Omental fat pad (tissue), 4 donors: ENCODE results near the gene RPA1. TPM values are rescaled to one million over a fixed set of nuclear protein-coding genes. Genes with fewer than 3 reads are reported as not detected.

Experiments used
- ATAC-seq: fragments of 150-250 bp; one replicate; pipeline ENCODE4 v1.9.1; 2016; ENCODE audit warnings: mild to moderate bottlenecking, moderate library complexity; ENCODE audit not compliant: low FRiP score
- DNase-seq: peaks from one replicate; pipeline ENCODE4 v3.0.0-alpha.2; 2019; ENCODE audit warnings: low spot score
- total RNA-seq, 4 donors: library from RNA; depleted of rRNA; stranded (reverse); fragments of >200 nt; gene quantifications; one replicate each; pipeline ENCODE4 v1.1.0, GENCODE V29; 2016
- TF ChIP-seq, protein P1 (sequence below), 3 donors: fragments of 450-650 bp; IDR thresholded peaks; one replicate each; pipeline ENCODE4 v1.5.1; 2016 to 2017; ENCODE audit warnings: antibody characterized with exemption in 3 of 3, mild to moderate bottlenecking in 3 of 3, moderate library complexity in 2 of 3

RPA1 gene
- total RNA-seq, 4 donors from 2014 or later = 22.8 to 31.4 (median 24.1) TPM

- DNase-seq (no peak), ATAC-seq (no peak)
- TF ChIP-seq, protein P1, sequence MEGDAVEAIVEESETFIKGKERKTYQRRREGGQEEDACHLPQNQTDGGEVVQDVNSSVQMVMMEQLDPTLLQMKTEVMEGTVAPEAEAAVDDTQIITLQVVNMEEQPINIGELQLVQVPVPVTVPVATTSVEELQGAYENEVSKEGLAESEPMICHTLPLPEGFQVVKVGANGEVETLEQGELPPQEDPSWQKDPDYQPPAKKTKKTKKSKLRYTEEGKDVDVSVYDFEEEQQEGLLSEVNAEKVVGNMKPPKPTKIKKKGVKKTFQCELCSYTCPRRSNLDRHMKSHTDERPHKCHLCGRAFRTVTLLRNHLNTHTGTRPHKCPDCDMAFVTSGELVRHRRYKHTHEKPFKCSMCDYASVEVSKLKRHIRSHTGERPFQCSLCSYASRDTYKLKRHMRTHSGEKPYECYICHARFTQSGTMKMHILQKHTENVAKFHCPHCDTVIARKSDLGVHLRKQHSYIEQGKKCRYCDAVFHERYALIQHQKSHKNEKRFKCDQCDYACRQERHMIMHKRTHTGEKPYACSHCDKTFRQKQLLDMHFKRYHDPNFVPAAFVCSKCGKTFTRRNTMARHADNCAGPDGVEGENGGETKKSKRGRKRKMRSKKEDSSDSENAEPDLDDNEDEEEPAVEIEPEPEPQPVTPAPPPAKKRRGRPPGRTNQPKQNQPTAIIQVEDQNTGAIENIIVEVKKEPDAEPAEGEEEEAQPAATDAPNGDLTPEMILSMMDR (IDR thresholded peaks at IDR 0.05) = no peak
These were observed 116.5 kb downstream of the RPA1 start for GRCh38 chr17:1946021-1946932.

- ATAC-seq = peak; percentile 29
- TF ChIP-seq, protein P1 (IDR thresholded peaks at IDR 0.05) = no peak
- DNase-seq = no peak
These were observed 117.5 kb downstream of the RPA1 start for GRCh38 chr17:1947229-1947742.

DNA sequence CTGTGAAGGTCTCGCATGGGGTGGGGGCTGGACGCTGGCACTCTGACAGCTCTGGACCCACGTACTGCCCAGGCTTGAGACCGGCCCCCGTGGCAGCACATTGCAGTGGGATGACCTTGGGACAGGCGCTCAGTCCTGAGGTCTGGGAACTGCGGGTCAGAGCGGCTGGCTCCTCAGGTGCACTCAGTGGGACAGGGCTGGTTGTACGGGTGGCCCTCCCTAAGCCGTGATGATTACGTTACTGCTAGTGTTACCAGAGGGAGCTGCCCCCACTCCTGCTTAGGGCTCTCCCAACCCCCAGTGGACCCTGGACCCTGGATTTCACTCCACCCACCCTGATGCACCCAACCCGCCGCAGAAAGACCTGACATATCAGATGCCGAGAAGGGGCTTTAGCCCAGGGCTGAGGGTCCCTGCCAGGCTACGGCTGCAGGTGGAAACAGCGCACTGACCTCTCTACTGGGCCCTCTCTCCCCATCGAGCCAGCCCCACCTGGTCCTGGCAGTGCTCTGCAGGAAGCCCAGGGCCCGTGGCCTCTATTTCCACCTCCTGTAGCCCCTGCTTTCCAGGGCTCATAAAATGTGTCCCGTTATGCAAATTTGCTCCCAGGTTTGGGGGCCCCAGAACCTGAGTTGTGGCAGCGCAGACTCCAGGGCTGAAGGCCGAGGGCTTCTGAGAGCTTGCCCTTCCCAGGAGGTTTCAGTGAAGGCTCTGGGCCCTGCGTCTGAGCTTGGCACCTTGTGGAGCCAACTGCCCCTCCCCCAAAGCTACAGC lies 118.1 kb downstream of the RPA1 start:
- no peak for ATAC-seq
- DNase-seq = no peak
- TF ChIP-seq, protein P1 (IDR thresholded peaks at IDR 0.05) = no peak

- TF ChIP-seq, protein P1 (IDR thresholded peaks at IDR 0.05) = no peak
- ATAC-seq = no peak
- no peak for DNase-seq
These were observed 118.7 kb downstream of the RPA1 start for GRCh38 chr17:1948517-1948825.

Other genes with a start within 250 kb of the RPA1 start
- 10 to 100 TPM; 21.0 to 39.9 (median 23.1) TPM for gene SLC43A2, start 201.2 kb upstream of the RPA1 start, total RNA-seq
- gene SCARF1, start 184.3 kb upstream of the RPA1 start, total RNA-seq = 10 to 100 TPM in 3 of 4 donors, 1 to 10 TPM in 1; 7.2 to 43.0 (median 18.8) TPM
- gene RILP, start 180.1 kb upstream of the RPA1 start, total RNA-seq = 10 to 100 TPM; 26.5 to 60.5 (median 35.6) TPM
- gene PRPF8, start 145.1 kb upstream of the RPA1 start, total RNA-seq = 100 to 1,000 TPM; 146 to 215 (median 183) TPM
- 10 to 100 TPM in 3 of 4 donors, 1 to 10 TPM in 1; 7.1 to 16.5 (median 11.4) TPM for gene TLCD2, start 119.6 kb upstream of the RPA1 start, total RNA-seq
- 10 to 100 TPM; 39.2 to 71.1 (median 49.8) TPM for gene WDR81, start 105.3 kb upstream of the RPA1 start, total RNA-seq
- gene SERPINF2, start 87.1 kb upstream of the RPA1 start, total RNA-seq = 10 to 100 TPM in 2 of 4 donors, 1 to 10 TPM in 2; 6.0 to 28.8 (median 9.1) TPM
- 1,000 to 10,000 TPM in 3 of 4 donors, 100 to 1,000 TPM in 1; 868 to 2,171 (median 1,171) TPM for gene SERPINF1, start 67.9 kb upstream of the RPA1 start, total RNA-seq
- 10 to 100 TPM in 3 of 4 donors, 1 to 10 TPM in 1; 9.1 to 28.2 (median 20.3) TPM for gene SMYD4, start 103 bp upstream of the RPA1 start, total RNA-seq
- 1 to 10 TPM; 4.5 to 5.2 (median 4.6) TPM for gene RTN4RL1, start 195.3 kb downstream of the RPA1 start, total RNA-seq
- 10 to 100 TPM; 36.8 to 53.1 (median 37.6) TPM for gene DPH1, start 200.1 kb downstream of the RPA1 start, total RNA-seq
- 10 to 100 TPM; 21.1 to 30.4 (median 26.2) TPM for gene OVCA2, start 212.0 kb downstream of the RPA1 start, total RNA-seq
- gene HIC1, start 225.1 kb downstream of the RPA1 start, total RNA-seq = 10 to 100 TPM in 3 of 4 donors, 1 to 10 TPM in 1; 9.9 to 63.8 (median 37.3) TPM